NT2/D1 (cell line): ENCODE results near the gene TRAF3IP1.
"Not testable (repeated sequence)": the region's sequence is repeated elsewhere in the genome, so short reads cannot be mapped to it uniquely, and the experiment has no call there.

Source experiments
- YY1 ChIP-seq: IDR thresholded peaks from 2 replicates; pipeline ENCODE4 v1.6.1; 2011; ENCODE audit not compliant: insufficient read length, insufficient read depth
- ZNF274 ChIP-seq: IDR thresholded peaks from 2 replicates; pipeline ENCODE4 v1.6.1; 2011; ENCODE audit warnings: mild to moderate bottlenecking, low read depth, low read length

GRCh38 chr2:238442257-238442656 lies 121.9 kb downstream of the TRAF3IP1 start:
- not testable (repeated sequence) for TF ChIP-seq ZNF274, YY1
